Measurements from ENCODE around the gene EXOC3L1. TPM values are rescaled to one million over a fixed set of nuclear protein-coding genes. Genes with fewer than 3 reads are reported as not detected.

Gene EXOC3L1
- total RNA-seq, 4 donors from 2014 or later, result 0.95 to 3.8 (median 1.7) TPM

DNA sequence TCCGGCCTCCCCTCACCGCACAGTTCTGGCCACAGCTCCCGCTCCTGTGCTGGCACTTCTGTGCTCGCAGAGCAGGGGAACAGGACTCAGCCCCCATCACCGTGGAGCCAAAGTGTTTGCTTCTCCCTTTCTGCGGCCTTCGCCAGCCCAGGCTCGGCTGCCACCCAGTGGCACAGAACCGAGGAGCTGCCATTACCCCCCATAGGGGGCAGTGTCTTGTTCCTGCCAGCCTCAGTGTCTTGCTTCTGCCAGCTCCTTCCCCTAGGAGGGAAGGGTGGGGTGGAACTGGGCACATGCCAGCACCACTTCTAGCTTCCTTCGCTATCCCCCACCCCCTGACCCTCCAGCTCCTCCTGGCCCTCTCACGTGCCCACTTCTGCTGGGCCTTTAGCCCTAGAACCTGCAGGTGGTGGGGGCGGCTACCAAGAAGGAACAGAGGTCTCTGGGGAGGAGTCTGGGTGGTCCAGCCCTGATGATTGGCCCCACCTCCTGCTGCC, 8.3 kb upstream of the EXOC3L1 start:
- no peak overlapping the region for H3K4me3 ChIP-seq (ENCODE audit: low read depth, poor library complexity, severe bottlenecking)
- DNase-seq (ENCODE audit: low spot score in 2 of 2), result no peak
- TF ChIP-seq CTCF (IDR thresholded peaks at IDR 0.05), result no peak
- no peak for TF ChIP-seq POLR2A (IDR thresholded peaks at IDR 0.05)

GRCh38 chr16:67197704-67198103, 7.8 kb upstream of the EXOC3L1 start:
- no peak for TF ChIP-seq CTCF (IDR thresholded peaks at IDR 0.05)
- TF ChIP-seq POLR2A (IDR thresholded peaks at IDR 0.05), result no peak
- DNase-seq (ENCODE audit: low spot score in 2 of 2), result no peak
- intact Hi-C loops (cut with DNase I; ENCODE audit: low total_unique reads), result no loop called here

More for the DNA sequence above, 8.3 kb upstream of the EXOC3L1 start:
- 39 to 59% methylated on average over 11 to 12 of the region's 12 CpGs for WGBS, 2 donors
- intact Hi-C loops (cut with DNase I; ENCODE audit: low total_unique reads), result no loop called here

GRCh38 chr16:67196881-67197280, 6.9 kb upstream of the EXOC3L1 start:
- TF ChIP-seq CTCF (IDR thresholded peaks at IDR 0.05), result no peak
- TF ChIP-seq POLR2A (IDR thresholded peaks at IDR 0.05), result no peak
- intact Hi-C loops (cut with DNase I; ENCODE audit: low total_unique reads), result no loop called here
- no peak for DNase-seq (ENCODE audit: low spot score in 2 of 2)
- H3K4me3 ChIP-seq (ENCODE audit: low read depth, poor library complexity, severe bottlenecking), result no peak overlapping the region
- 100% methylated on average over 1 of the region's 1 CpG for WGBS, 2 donors

More at GRCh38 chr16:67197704-67198103, 7.8 kb upstream of the EXOC3L1 start:
- H3K4me3 ChIP-seq (ENCODE audit: low read depth, poor library complexity, severe bottlenecking), result no peak overlapping the region
- WGBS, 2 donors, result 77 to 85% methylated on average over 6 of the region's 6 CpGs

DNA sequence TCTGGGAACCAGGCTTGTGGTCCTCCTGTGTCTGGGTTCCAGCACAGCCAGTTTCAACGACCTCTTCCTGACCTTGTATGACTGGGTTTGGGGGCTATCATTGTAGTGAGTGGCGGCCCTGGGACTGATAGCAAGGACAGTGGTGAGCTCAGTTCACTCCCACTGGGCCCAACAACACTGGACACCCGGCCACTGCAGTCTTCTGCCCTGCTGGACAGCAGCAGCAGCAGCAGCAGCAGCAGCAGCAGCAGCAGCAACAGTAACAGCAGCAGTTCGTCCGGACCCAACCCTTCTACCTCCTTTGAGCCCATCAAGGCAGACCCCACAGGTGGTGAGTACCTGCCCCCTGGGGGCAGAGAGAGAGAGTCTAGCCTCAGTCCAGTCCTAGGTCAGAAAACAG, 5.7 kb upstream of the EXOC3L1 start:
- intact Hi-C loops (cut with DNase I; ENCODE audit: low total_unique reads), result no loop called here
- DNase-seq (ENCODE audit: low spot score in 2 of 2), result no peak
- no peak overlapping the region for H3K4me3 ChIP-seq (ENCODE audit: low read depth, poor library complexity, severe bottlenecking)
- 71 to 91% methylated on average over 3 to 5 of the region's 5 CpGs for whole genome bisulfite sequencing, 2 donors
- TF ChIP-seq POLR2A (IDR thresholded peaks at IDR 0.05), result no peak
- TF ChIP-seq CTCF (IDR thresholded peaks at IDR 0.05), result no peak

DNA sequence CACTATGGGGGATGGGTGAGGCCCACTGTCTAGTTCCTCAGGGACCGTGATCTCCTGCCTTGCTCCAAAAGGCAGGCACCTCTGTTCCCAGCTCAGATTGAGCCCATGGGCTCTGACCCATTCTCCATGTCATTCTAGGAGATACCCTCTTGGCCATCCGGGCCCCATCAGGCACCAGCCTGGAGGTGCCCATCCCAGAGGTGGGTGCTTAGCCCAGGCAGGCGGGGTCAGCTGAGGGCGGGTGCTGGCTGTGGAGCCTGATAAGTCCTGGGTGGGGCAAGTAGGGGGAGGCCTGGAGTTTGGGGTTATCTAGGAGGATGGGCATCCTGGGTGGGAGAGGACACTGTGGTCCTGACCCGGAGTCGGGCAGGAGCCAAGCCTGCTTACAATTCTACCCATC, 4.3 kb upstream of the EXOC3L1 start:
- no peak overlapping the region for H3K4me3 ChIP-seq (ENCODE audit: low read depth, poor library complexity, severe bottlenecking)
- TF ChIP-seq CTCF (IDR thresholded peaks at IDR 0.05) (no peak), POLR2A (IDR thresholded peaks at IDR 0.05) (no peak)
- 90 to 91% methylated on average over 3 to 6 of the region's 6 CpGs for WGBS, 2 donors
- DNase-seq (ENCODE audit: low spot score in 2 of 2), result no peak
- intact Hi-C loops (cut with DNase I; ENCODE audit: low total_unique reads), result no loop called here

GRCh38 chr16:67193536-67193935, 3.6 kb upstream of the EXOC3L1 start:
- intact Hi-C loops (cut with DNase I; ENCODE audit: low total_unique reads), result no loop called here

More at GRCh38 chr16:67193536-67193935, 3.6 kb upstream of the EXOC3L1 start:
- TF ChIP-seq CTCF (IDR thresholded peaks at IDR 0.05) (no peak), POLR2A (IDR thresholded peaks at IDR 0.05) (no peak)
- no peak for DNase-seq (ENCODE audit: low spot score in 2 of 2)
- no peak overlapping the region for H3K4me3 ChIP-seq (ENCODE audit: low read depth, poor library complexity, severe bottlenecking)
